H1 (cell line): ENCODE results near the gene CDCA3. TPM values are rescaled to one million over a fixed set of nuclear protein-coding genes. Genes with fewer than 3 reads are reported as not detected.

Experiments
- CBX8 ChIP-seq: fragments of 300-800, 300-1000 bp; sonication (generic); IDR thresholded peaks from 2 replicates; pipeline ENCODE4 v1.7.1; 2016; ENCODE audit warnings: low read depth, low read length, borderline replicate concordance
- CHD1 ChIP-seq: IDR thresholded peaks from 2 replicates; pipeline ENCODE4 v1.6.1; 2012; ENCODE audit warnings: low read depth, low read length, improper control_type of control experiment
- CHD7 ChIP-seq: fragments of 300-600 bp; sonication (generic); IDR thresholded peaks from 2 replicates; pipeline ENCODE4 v1.7.1; 2012; ENCODE audit warnings: low read length, moderate library complexity, mild to moderate bottlenecking, inconsistent platforms; ENCODE audit not compliant: insufficient replicate concordance
- HDAC2 ChIP-seq, 2 experiments: fragments of 300-600 bp in 1 of 2; sonication (generic) in 1 of 2; IDR thresholded peaks; 2 replicates each; pipeline ENCODE4 v1.6.1; 2011 to 2012; ENCODE audit warnings: low read depth in 2 of 2, low read length in 2 of 2, mild to moderate bottlenecking in 2 of 2, moderate library complexity in 2 of 2, borderline replicate concordance in 1 of 2, inconsistent platforms in 1 of 2
- POLR2A ChIP-seq, 2 experiments: IDR thresholded peaks; 1 replicate in 1 of 2; 2 replicates in 1 of 2; pipeline ENCODE4 v1.6.1; 2011; ENCODE audit warnings: low read depth in 2 of 2, low read length in 2 of 2, mild to moderate bottlenecking in 2 of 2; ENCODE audit errors: control extremely low read depth in 1 of 2
- POU5F1 ChIP-seq: IDR thresholded peaks from 2 replicates; pipeline ENCODE4 v1.6.1; 2011; ENCODE audit warnings: low read depth, mild to moderate bottlenecking, low read length, moderate library complexity
- SIRT6 ChIP-seq: IDR thresholded peaks from one replicate; pipeline ENCODE4 v1.7.1; 2012; ENCODE audit warnings: low read length, inconsistent platforms
- USF2 ChIP-seq: IDR thresholded peaks from 2 replicates; pipeline ENCODE4 v1.6.1; 2011; ENCODE audit warnings: low read length, improper control_type of control experiment
- ZNF274 ChIP-seq: IDR thresholded peaks from 2 replicates; pipeline ENCODE4 v1.7.0; 2012; ENCODE audit warnings: low read length, borderline replicate concordance; ENCODE audit errors: extremely low read depth
- polyA plus RNA-seq, 7 experiments: library from polyadenylated mRNA; depleted of rRNA in 3 of 7; stranded (reverse) in 5 of 7; unstranded in 2 of 7; fragments of >200 nt in 5 of 7; fragments of 200-250 nt in 2 of 7; gene quantifications; 1 replicate in 5 of 7; 2 replicates in 1 of 7; 4 replicates in 1 of 7; pipeline versions ENCODE4 v1.2.1 to v1.2.3, GENCODE V29; 2011 to 2013; ENCODE audit warnings: missing spikeins in 2 of 7, mixed read lengths in 2 of 7
- total RNA-seq: library from RNA; stranded (reverse); fragmentation: NEBNext Ultra II Directional; extraction: Animal tissue kit (Norgen Biotek cat#: 25700); gene quantifications from 2 replicates; pipeline ENCODE4 v1.2.1, GENCODE V29; 2021

CDCA3 gene
- total and polyA plus RNA-seq, 2 of the 8 experiments (the other 6 are each of a cell fraction or from before 2014, with no cell fraction given), result 47.7 to 71.2 TPM

- TF ChIP-seq CHD7, result no peak
- no peak for TF ChIP-seq CHD1
- TF ChIP-seq CBX8, result no peak
- TF ChIP-seq ZNF274, result no peak
- TF ChIP-seq SIRT6, result no peak
- peak in 1 of 2 experiments; percentile 97; a peak in 2 of 3 replicates for TF ChIP-seq POLR2A (IDR thresholded peaks at IDR 0.05; ENCODE audit: control extremely low read depth in 1 of 2, low read depth in 2 of 2, low read length in 2 of 2)
- no peak for TF ChIP-seq POU5F1
- 0 out of 4 replicates have a peak, but pooled peaks of 1 of the 2 experiments have one; percentile 58 for TF ChIP-seq HDAC2 (IDR thresholded peaks at IDR 0.05; ENCODE audit: borderline replicate concordance in 1 of 2, low read depth in 2 of 2, low read length in 2 of 2)
- TF ChIP-seq USF2, result no peak
These were observed 16.5 kb upstream of the CDCA3 start, which contains the start of gene TPI1 (continued) for GRCh38 chr12:6867413-6868210.
